WTC11 (cell line): ENCODE data around the gene UBA3. TPM values are rescaled to one million over a fixed set of nuclear protein-coding genes. Genes with fewer than 3 reads are reported as not detected.
A peak's percentile ranks its signal among the peaks of the same experiment; 100 is the strongest.

Experiments used
- ATAC-seq: fragments of 200-7000 bp; cut with Tn5 transposase; 2 replicates; pipeline ENCODE4 v1.10.0; 2021; ENCODE audit warnings: mild to moderate bottlenecking, moderate library complexity
- CTCF ChIA-PET: fragments of 300-600 bp; sonication (Branson Sonifier 250); formaldehyde crosslinking; loops from one replicate; lab custom pipeline; 2021; ENCODE audit warnings: antibody characterized with exemption; lab: Charles Lee
- POLR2A ChIA-PET: fragments of 350-600 bp; sonication (Branson Sonifier 250); formaldehyde crosslinking; loops from one replicate; lab custom pipeline; 2021; ENCODE audit warnings: antibody characterized with exemption; lab: Charles Lee
- DNase-seq: peaks from one replicate; pipeline ENCODE4 v3.0.0; 2021; ENCODE audit warnings: low spot score
- H3K27ac Mint-ChIP-seq: 2 replicates; pipeline ENCODE4 v1.8.0; 2021; ENCODE audit warnings: mixed read lengths
- H3K27me3 Mint-ChIP-seq: 2 replicates; pipeline ENCODE4 v1.8.0; 2021; ENCODE audit warnings: low read depth, mild to moderate bottlenecking, moderate library complexity, mixed read lengths
- H3K36me3 Mint-ChIP-seq: 2 replicates; pipeline ENCODE4 v1.8.0; 2021; ENCODE audit warnings: mixed read lengths
- H3K4me1 Mint-ChIP-seq: 2 replicates; pipeline ENCODE4 v1.8.0; 2022; ENCODE audit warnings: mixed read lengths
- H3K4me3 Mint-ChIP-seq: 2 replicates; pipeline ENCODE4 v1.8.0; 2021; ENCODE audit warnings: mild to moderate bottlenecking, moderate library complexity, mixed read lengths
- H3K9me3 Mint-ChIP-seq: 2 replicates; pipeline ENCODE4 v1.8.0; 2021; ENCODE audit warnings: mixed read lengths
- HMGXB4 ChIP-seq: sonication (generic); formaldehyde crosslinking; IDR thresholded peaks from 2 replicates; pipeline ENCODE4 v1.8.1; 2023; ENCODE audit warnings: mild to moderate bottlenecking, moderate library complexity, missing genetic modification reagents
- OVOL2 ChIP-seq: fragments of 250-450 bp; sonication (Bioruptor Pico); IDR thresholded peaks from 2 replicates; pipeline ENCODE4 v1.9.0; 2021; ENCODE audit warnings: mild to moderate bottlenecking, borderline replicate concordance
- PRRX2 ChIP-seq: fragments of 250-450 bp; sonication (Bioruptor Pico); IDR thresholded peaks from 2 replicates; pipeline ENCODE4 v1.8.0; 2021; ENCODE audit warnings: mild to moderate bottlenecking
- TEAD1 ChIP-seq: sonication (generic); formaldehyde crosslinking; IDR thresholded peaks from 2 replicates; pipeline ENCODE4 v1.8.0; 2022; ENCODE audit warnings: mild to moderate bottlenecking, missing genetic modification reagents
- ZNF317 ChIP-seq: sonication (generic); formaldehyde crosslinking; IDR thresholded peaks from 2 replicates; pipeline ENCODE4 v1.8.1; 2023; ENCODE audit warnings: low read depth, mild to moderate bottlenecking, moderate library complexity, missing genetic modification reagents, borderline replicate concordance
- ZNF425 ChIP-seq: fragments of 250-450 bp; sonication (Bioruptor Pico); conservative IDR thresholded peaks from 2 replicates; pipeline ENCODE4 v1.9.0; 2021; ENCODE audit warnings: mild to moderate bottlenecking
- ZNF532 ChIP-seq: fragments of 250-450 bp; sonication (Bioruptor Pico); IDR thresholded peaks from 2 replicates; pipeline ENCODE4 v1.9.0; 2021; ENCODE audit warnings: mild to moderate bottlenecking, borderline replicate concordance
- ZSCAN18 ChIP-seq: fragments of 250-450 bp; sonication (Bioruptor Pico); IDR thresholded peaks from 2 replicates; pipeline ENCODE4 v2.1.2; 2022; ENCODE audit warnings: mild to moderate bottlenecking, moderate library complexity
- total RNA-seq: library from RNA; stranded (reverse); gene quantifications from 3 replicates; pipeline ENCODE4 v1.2.3, GENCODE V29; 2021
- TF ChIP-seq, protein P1 (sequence below): sonication (generic); formaldehyde crosslinking; IDR thresholded peaks from 2 replicates; pipeline ENCODE4 v1.8.0; 2023; ENCODE audit warnings: missing genetic modification reagents, mild to moderate bottlenecking, borderline replicate concordance
- TF ChIP-seq, protein P2 (sequence below): sonication (generic); formaldehyde crosslinking; IDR thresholded peaks from 2 replicates; pipeline ENCODE4 v1.8.0; 2023; ENCODE audit warnings: missing genetic modification reagents
- TF ChIP-seq, protein P3 (sequence below): fragments of 250-450 bp; sonication (Bioruptor Pico); IDR thresholded peaks from 2 replicates; pipeline ENCODE4 v1.9.0; 2021; ENCODE audit warnings: mild to moderate bottlenecking

UBA3 gene
- total RNA-seq, 1 experiment from 2014 or later: 75.0 TPM

DNA sequence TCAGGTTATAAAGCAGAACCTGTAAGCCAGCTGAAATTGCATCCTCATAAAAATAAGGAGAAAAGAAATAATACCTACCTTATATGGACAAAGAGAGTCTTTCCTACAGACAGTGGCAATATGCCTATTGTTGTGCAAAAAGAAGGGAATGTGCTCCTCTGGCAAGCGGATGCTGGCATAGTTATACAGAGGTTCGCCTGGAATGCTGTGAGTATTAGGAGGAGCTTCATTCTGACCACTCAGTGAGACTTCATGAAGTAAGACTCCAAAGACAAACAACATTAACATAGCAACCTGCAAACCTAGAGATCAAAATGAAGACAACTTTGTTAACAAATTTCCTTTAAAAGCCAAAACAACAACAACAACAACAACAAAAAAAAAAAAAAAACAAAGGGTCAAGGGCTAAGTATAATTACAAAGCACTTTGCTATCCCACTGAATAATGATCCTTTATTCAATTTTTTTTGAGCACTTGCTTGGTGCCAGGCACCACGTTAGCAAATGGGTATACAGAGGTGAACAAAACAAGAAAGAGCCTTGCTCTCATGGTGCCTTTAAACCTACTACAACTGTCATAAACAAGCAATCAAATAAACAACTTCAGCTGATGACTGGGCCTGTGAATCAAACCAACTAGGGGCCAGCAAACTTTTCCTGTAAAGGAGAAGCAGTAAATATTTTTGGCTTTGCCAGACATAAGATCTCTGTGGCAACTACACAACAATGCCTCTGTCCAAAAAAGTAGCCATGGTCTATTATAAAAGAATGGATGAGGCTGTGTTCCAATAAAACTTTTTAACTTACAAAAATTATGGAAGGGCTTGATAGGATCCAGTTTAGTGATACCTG, 70.4 kb downstream of the UBA3 start (continued):
- TF ChIP-seq HMGXB4 (CRISPR knock-in tag): no peak
- peak; percentile 90; the same call in 1 of the 2 replicates for TF ChIP-seq TEAD1
- no peak for TF ChIP-seq ZNF317 (CRISPR knock-in tag)
- TF ChIP-seq ZNF532 (CRISPR knock-in tag): peak; percentile 61; the same call in 1 of the 2 replicates
- TF ChIP-seq OVOL2 (CRISPR knock-in tag): no peak
- TF ChIP-seq, protein P1, sequence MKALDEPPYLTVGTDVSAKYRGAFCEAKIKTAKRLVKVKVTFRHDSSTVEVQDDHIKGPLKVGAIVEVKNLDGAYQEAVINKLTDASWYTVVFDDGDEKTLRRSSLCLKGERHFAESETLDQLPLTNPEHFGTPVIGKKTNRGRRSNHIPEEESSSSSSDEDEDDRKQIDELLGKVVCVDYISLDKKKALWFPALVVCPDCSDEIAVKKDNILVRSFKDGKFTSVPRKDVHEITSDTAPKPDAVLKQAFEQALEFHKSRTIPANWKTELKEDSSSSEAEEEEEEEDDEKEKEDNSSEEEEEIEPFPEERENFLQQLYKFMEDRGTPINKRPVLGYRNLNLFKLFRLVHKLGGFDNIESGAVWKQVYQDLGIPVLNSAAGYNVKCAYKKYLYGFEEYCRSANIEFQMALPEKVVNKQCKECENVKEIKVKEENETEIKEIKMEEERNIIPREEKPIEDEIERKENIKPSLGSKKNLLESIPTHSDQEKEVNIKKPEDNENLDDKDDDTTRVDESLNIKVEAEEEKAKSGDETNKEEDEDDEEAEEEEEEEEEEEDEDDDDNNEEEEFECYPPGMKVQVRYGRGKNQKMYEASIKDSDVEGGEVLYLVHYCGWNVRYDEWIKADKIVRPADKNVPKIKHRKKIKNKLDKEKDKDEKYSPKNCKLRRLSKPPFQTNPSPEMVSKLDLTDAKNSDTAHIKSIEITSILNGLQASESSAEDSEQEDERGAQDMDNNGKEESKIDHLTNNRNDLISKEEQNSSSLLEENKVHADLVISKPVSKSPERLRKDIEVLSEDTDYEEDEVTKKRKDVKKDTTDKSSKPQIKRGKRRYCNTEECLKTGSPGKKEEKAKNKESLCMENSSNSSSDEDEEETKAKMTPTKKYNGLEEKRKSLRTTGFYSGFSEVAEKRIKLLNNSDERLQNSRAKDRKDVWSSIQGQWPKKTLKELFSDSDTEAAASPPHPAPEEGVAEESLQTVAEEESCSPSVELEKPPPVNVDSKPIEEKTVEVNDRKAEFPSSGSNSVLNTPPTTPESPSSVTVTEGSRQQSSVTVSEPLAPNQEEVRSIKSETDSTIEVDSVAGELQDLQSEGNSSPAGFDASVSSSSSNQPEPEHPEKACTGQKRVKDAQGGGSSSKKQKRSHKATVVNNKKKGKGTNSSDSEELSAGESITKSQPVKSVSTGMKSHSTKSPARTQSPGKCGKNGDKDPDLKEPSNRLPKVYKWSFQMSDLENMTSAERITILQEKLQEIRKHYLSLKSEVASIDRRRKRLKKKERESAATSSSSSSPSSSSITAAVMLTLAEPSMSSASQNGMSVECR (CRISPR knock-in tag): no peak

DNA sequence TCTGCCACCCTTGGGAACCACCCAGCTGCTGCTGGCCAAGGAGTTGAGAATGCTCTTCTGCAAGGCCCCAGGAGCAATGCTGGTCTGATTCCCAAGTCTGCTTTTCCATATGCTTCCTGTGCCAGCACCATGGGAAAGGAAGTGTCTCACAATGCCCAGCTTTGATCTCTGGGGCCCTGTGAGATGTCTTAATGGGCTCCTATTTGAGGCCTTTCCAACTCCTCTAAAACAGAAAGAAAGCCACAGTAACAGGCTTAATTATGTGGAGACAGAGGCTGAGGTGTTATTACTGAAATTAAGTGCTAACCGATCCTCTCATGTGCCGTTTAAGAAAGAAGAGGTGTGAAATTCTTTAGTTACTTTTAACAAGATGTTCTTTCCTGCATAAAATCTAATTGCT, 71.2 kb downstream of the UBA3 start:
- ATAC-seq: peak; percentile 3
- ChIA-PET POLR2A (interaction anchor here (0.7 kb wide), 3 partner anchors 154 to 801 kb away, joined by 3 to 8 read pairs (median 5); no protein-coding TSS in a partner anchor), CTCF (interaction anchor here (0.7 to 1.9 kb wide), 8 partner anchors 27 to 342 kb away, joined by 3 to 7 read pairs (median 4); partner anchors contain the start of gene TAFA4)
- no peak overlapping the region; the same call in 1 of the 2 replicates for H3K4me3 Mint-ChIP-seq
- H3K36me3 Mint-ChIP-seq: peaks cover 44% of the 10 kb centered on the region
- H3K4me1 Mint-ChIP-seq: peaks cover 51% of the 10 kb centered on the region
- H3K9me3 Mint-ChIP-seq: no peaks in the 10 kb centered on the region
- H3K27ac Mint-ChIP-seq: peak overlapping the region; percentile 94
- no peak for DNase-seq
- no peaks in the 10 kb centered on the region for H3K27me3 Mint-ChIP-seq
- peak; percentile 82; the same call in 1 of the 2 replicates for TF ChIP-seq ZSCAN18
- TF ChIP-seq, protein P2, sequence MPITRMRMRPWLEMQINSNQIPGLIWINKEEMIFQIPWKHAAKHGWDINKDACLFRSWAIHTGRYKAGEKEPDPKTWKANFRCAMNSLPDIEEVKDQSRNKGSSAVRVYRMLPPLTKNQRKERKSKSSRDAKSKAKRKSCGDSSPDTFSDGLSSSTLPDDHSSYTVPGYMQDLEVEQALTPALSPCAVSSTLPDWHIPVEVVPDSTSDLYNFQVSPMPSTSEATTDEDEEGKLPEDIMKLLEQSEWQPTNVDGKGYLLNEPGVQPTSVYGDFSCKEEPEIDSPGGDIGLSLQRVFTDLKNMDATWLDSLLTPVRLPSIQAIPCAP (CRISPR knock-in tag): no peak
- TF ChIP-seq PRRX2 (CRISPR knock-in tag): 0 out of 2 replicates have a peak, but pooled peaks have one; percentile 49
- TF ChIP-seq ZNF425 (CRISPR knock-in tag): no peak
- TF ChIP-seq, protein P3, sequence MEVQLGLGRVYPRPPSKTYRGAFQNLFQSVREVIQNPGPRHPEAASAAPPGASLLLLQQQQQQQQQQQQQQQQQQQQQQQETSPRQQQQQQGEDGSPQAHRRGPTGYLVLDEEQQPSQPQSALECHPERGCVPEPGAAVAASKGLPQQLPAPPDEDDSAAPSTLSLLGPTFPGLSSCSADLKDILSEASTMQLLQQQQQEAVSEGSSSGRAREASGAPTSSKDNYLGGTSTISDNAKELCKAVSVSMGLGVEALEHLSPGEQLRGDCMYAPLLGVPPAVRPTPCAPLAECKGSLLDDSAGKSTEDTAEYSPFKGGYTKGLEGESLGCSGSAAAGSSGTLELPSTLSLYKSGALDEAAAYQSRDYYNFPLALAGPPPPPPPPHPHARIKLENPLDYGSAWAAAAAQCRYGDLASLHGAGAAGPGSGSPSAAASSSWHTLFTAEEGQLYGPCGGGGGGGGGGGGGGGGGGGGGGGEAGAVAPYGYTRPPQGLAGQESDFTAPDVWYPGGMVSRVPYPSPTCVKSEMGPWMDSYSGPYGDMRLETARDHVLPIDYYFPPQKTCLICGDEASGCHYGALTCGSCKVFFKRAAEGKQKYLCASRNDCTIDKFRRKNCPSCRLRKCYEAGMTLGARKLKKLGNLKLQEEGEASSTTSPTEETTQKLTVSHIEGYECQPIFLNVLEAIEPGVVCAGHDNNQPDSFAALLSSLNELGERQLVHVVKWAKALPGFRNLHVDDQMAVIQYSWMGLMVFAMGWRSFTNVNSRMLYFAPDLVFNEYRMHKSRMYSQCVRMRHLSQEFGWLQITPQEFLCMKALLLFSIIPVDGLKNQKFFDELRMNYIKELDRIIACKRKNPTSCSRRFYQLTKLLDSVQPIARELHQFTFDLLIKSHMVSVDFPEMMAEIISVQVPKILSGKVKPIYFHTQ (CRISPR knock-in tag): 0 out of 2 replicates have a peak, but pooled peaks have one; percentile 43
